AG04450 (cell line): Measurements from ENCODE around the gene MYPOP. TPM values are rescaled to one million over a fixed set of nuclear protein-coding genes. Genes with fewer than 3 reads are reported as not detected.

Experiments
- CTCF ChIA-PET: fragments of 300-600, 350-600 bp; formaldehyde crosslinking; extraction: SDS; loops from one replicate; lab custom pipeline; 2022; ENCODE audit warnings: antibody characterized with exemption, inconsistent platforms; lab: Charles Lee
- POLR2A ChIA-PET: fragments of 350-600 bp; formaldehyde crosslinking; extraction: SDS; loops from one replicate; lab custom pipeline; 2021; ENCODE audit warnings: antibody characterized with exemption, inconsistent platforms; lab: Yijun Ruan, JAX
- DNase-seq: peaks from one replicate; pipeline ENCODE4 v3.0.0-alpha.2; 2011; ENCODE audit warnings: low read depth, low spot score
- H3K27ac ChIP-seq: one replicate; pipeline ENCODE4 v1.5.1; 2012; ENCODE audit warnings: low read depth, low read length, control low read depth
- H3K27me3 ChIP-seq: one replicate; pipeline ENCODE4 v1.6.0; 2012; ENCODE audit warnings: low read length; ENCODE audit not compliant: control insufficient read depth, insufficient read depth
- H3K4me3 ChIP-seq: 2 replicates; pipeline ENCODE4 v1.5.1; 2011; ENCODE audit warnings: mild to moderate bottlenecking, low read depth, low read length, control low read depth
- H3K9me3 ChIP-seq: 2 replicates; pipeline ENCODE4 v1.5.1; 2012; ENCODE audit warnings: low read length; ENCODE audit not compliant: control insufficient read depth, insufficient read depth
- polyA plus RNA-seq: library from polyadenylated mRNA; depleted of rRNA; stranded (reverse); fragments of >200 nt; gene quantifications from 2 replicates; pipeline ENCODE4 v1.2.3, GENCODE V29; 2011
- TF ChIP-seq, protein P1 (sequence below): IDR thresholded peaks from 2 replicates; pipeline ENCODE4 v1.5.1; 2011; ENCODE audit warnings: low read depth, low read length, control low read depth, inconsistent platforms

The MYPOP gene
- polyA plus RNA-seq, 1 experiment: 1.4 TPM

DNA sequence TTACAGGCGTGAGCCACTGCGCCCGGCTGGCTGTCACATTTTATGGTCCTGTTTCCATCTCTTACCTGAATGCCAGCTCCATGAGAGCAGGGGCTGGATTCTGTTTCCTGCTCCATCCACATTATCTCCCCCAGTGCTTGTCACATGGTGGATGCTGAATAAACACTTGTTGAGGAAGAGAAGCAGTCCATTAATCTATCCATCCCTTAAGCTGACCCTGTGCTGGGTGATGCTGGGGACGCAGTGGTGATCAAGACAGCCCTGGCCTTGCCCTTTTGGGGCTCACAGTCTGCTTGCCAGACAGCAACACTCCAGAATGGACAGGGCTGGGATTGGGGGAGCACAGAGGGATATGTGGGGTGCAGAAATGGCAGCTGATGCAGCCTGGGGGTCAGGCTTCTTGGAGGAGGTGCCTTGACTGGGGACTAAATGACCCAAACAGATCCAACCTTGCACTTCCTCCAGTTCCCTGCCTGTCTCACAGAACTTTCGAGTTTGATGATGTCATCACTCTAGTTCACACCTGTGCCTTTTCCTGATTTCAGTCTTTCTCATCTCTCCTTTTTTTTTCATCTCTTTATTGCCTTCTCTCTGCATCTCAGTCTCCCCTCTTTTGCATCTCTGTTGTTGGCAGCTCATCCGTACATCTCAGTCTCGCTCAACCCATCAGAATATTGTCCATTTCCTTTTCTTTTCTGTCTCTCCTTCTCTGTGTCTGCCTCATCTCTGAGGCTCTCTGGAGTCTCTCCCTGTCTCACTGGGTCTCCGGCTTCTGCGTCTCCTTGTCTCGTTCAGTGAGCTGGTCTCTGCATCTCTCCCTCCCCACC, 21.1 kb downstream of the MYPOP start:
- ChIA-PET POLR2A (no interaction called here), CTCF (interaction anchor here (1.0 to 2.5 kb wide), 3 partner anchors 16 to 64 kb away, joined by 5 to 22 read pairs (median 5); partner anchors contain the start of genes FOXA3 and SYMPK)
- Histone ChIP-seq H3K4me3 (no peak overlapping the region), H3K27ac (no peak overlapping the region), H3K9me3 (peaks cover 6% of the 10 kb centered on the region; the same call in 1 of the 2 replicates), H3K27me3 (no peaks in the 10 kb centered on the region)
- no peak for DNase-seq
- TF ChIP-seq, protein P1, sequence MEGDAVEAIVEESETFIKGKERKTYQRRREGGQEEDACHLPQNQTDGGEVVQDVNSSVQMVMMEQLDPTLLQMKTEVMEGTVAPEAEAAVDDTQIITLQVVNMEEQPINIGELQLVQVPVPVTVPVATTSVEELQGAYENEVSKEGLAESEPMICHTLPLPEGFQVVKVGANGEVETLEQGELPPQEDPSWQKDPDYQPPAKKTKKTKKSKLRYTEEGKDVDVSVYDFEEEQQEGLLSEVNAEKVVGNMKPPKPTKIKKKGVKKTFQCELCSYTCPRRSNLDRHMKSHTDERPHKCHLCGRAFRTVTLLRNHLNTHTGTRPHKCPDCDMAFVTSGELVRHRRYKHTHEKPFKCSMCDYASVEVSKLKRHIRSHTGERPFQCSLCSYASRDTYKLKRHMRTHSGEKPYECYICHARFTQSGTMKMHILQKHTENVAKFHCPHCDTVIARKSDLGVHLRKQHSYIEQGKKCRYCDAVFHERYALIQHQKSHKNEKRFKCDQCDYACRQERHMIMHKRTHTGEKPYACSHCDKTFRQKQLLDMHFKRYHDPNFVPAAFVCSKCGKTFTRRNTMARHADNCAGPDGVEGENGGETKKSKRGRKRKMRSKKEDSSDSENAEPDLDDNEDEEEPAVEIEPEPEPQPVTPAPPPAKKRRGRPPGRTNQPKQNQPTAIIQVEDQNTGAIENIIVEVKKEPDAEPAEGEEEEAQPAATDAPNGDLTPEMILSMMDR: no peak

DNA sequence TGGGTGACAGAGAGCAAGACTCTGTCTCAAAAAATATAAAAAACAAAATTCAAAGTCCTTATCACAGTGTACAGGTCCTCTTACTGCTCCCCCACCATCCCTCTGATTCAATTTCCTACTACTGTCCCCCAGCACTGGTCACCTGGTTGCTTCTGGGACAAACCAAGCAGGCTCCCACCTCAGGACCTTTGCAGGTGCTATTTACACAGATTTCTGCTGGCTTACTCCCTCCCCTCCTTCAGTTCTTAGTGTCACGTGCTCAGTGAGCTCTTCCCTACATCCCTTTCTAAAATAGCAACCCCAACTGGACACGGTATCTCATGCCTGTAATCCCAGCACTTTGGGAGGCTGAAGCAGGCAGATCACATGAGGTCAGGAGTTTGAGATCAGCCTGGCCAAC, 22.4 kb downstream of the MYPOP start:
- POLR2A ChIA-PET: no interaction called here
- no peak for DNase-seq
- Histone ChIP-seq H3K4me3 (no peak overlapping the region), H3K27me3 (no peaks in the 10 kb centered on the region), H3K9me3 (peaks cover 4% of the 10 kb centered on the region; the same call in 1 of the 2 replicates), H3K27ac (no peak overlapping the region)
- CTCF ChIA-PET: interaction anchor here (1.4 to 1.7 kb wide), 2 partner anchors 16 to 63 kb away, joined by 7 read pairs; partner anchors contain the start of gene FOXA3
- TF ChIP-seq, protein P1: no peak

DNA sequence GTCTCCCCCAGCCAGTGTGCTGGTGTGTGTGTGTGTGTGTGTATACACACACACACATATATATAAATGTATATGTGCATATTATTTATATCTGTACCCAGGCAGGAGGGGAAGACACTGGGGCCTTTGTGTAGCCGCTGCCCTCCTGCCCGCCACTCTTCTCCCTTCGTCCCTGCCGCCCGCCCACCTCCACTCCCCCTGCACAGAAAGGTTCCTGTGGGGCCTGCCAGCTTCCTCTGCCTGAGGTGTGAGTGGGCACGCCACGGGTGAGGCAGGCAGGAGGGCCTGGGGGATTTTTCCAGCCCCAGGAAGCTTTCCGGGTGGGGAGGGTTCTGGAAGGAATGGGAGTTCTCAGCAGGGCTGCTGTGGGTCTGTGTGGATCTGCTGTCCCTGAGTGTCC, 23.4 kb downstream of the MYPOP start:
- ChIA-PET CTCF (interaction anchor here (0.5 to 1.7 kb wide), 4 partner anchors 8 to 344 kb away, joined by 3 to 9 read pairs (median 7); partner anchors contain the start of gene FOXA3), POLR2A (no interaction called here)
- TF ChIP-seq, protein P1: no peak
- H3K4me3 ChIP-seq: no peak overlapping the region
- no peaks in the 10 kb centered on the region; the same call in 1 of the 2 replicates for H3K9me3 ChIP-seq
- H3K27ac ChIP-seq: no peak overlapping the region
- DNase-seq: no peak
- peaks cover under 1% of the 10 kb centered on the region for H3K27me3 ChIP-seq

- no peak for DNase-seq
- ChIA-PET POLR2A (no interaction called here), CTCF (no interaction called here)
- Histone ChIP-seq H3K27me3 (peaks cover 6% of the 10 kb centered on the region), H3K4me3 (no peak overlapping the region), H3K27ac (no peak overlapping the region), H3K9me3 (no peaks in the 10 kb centered on the region; the same call in 1 of the 2 replicates)
- TF ChIP-seq, protein P1: no peak
These were observed 24.2 kb downstream of the MYPOP start for GRCh38 chr19:45878043-45878794.
